ENCODE measurements around the gene SNF8. TPM values are rescaled to one million over a fixed set of nuclear protein-coding genes. Genes with fewer than 3 reads are reported as not detected.
"Not testable (repeated sequence)": the region's sequence is repeated elsewhere in the genome, so short reads cannot be mapped to it uniquely, and the experiment has no call there.

The SNF8 gene
- total RNA-seq, 2 donors from 2014 or later = 98.7 to 139 TPM

DNA sequence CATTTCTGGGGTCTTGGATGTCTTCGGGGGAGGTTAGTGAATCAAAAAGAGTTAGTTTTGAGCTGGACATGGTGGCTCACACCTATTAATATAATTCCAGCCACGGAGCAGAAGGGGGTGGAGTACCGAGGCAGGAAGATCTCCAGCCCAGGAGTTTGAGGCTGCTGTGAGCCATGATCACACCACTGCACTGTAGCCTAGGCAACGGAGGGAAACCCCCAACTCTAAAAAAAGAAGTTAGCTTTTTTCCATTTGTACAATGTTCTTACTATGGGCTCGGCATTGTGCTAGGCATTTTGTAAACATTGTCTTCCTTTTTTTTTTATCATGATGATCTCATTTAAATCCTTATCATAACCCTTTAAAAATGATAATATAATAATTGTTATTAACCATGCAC, 8.3 kb upstream of the SNF8 start:
- TF ChIP-seq, protein P1, sequence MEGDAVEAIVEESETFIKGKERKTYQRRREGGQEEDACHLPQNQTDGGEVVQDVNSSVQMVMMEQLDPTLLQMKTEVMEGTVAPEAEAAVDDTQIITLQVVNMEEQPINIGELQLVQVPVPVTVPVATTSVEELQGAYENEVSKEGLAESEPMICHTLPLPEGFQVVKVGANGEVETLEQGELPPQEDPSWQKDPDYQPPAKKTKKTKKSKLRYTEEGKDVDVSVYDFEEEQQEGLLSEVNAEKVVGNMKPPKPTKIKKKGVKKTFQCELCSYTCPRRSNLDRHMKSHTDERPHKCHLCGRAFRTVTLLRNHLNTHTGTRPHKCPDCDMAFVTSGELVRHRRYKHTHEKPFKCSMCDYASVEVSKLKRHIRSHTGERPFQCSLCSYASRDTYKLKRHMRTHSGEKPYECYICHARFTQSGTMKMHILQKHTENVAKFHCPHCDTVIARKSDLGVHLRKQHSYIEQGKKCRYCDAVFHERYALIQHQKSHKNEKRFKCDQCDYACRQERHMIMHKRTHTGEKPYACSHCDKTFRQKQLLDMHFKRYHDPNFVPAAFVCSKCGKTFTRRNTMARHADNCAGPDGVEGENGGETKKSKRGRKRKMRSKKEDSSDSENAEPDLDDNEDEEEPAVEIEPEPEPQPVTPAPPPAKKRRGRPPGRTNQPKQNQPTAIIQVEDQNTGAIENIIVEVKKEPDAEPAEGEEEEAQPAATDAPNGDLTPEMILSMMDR (IDR thresholded peaks at IDR 0.05) = no peak
- no peaks in the 10 kb centered on the region for H3K27me3 ChIP-seq
- H3K4me1 ChIP-seq = no peaks in the 10 kb centered on the region
- H3K36me3 ChIP-seq = no peaks in the 10 kb centered on the region
- no peak for DNase-seq
- no peak overlapping the region for H3K9ac ChIP-seq (ENCODE audit: low read depth in 2 of 2, low read length in 2 of 2)
- H3K27ac ChIP-seq = no peak overlapping the region
- no peaks in the 10 kb centered on the region for H3K9me3 ChIP-seq
- intact Hi-C loops (cut with DNase I) = no loop called here
- no peak overlapping the region for H3K4me3 ChIP-seq

DNA sequence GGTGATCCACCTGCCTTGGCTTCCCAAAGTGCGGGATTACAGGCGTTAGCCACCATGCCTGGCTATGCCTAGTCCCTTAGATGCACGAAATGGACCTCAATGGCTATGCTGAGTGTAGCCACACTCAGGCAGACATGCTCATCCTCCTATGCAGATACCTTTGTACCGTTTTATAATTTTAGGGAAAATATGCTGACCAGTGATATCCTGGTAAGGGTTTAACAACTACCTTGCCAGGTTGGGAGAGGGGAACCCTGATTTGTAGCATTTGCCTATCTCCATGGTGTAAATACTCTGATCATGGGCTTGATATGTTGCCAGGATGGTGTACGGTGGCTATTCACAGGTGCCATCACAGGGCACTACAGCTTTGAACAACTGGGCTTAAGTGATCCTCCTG, 6.9 kb upstream of the SNF8 start:
- Histone ChIP-seq H3K36me3 (no peaks in the 10 kb centered on the region), H3K4me1 (no peaks in the 10 kb centered on the region), H3K4me3 (no peak overlapping the region), H3K27me3 (no peaks in the 10 kb centered on the region), H3K9me3 (no peaks in the 10 kb centered on the region), H3K27ac (no peak overlapping the region), H3K9ac (ENCODE audit: low read depth in 2 of 2, low read length in 2 of 2) (no peak overlapping the region)
- TF ChIP-seq, protein P1 (IDR thresholded peaks at IDR 0.05) = no peak
- intact Hi-C loops (cut with DNase I) = no loop called here
- DNase-seq = no peak

DNA sequence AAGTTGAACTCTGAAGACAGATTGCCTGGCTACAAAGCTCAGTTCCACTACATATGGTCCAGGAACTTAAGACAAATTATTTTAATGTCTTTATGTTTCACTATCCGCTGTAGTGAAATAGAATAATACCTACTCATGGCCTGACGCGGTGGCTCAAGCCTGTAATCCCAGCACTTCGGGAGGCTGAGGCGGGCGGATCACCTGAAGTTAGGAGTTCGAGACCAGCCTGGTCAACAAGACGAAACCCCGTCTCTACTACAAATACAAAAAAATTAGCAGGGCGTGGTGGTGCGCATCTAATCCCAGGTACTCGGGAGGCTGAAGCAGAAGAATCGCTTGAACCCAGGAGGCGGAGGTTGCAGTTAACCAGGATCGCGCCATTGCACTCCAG, 614 bp upstream of the SNF8 start:
- H3K36me3 ChIP-seq; DNase-seq; H3K27me3 ChIP-seq; H3K9me3 ChIP-seq; H3K4me1 ChIP-seq; intact Hi-C loops (cut with DNase I): not testable (repeated sequence)
- Histone ChIP-seq H3K27ac (peak overlapping the region; percentile 78), H3K9ac (ENCODE audit: low read depth in 2 of 2, low read length in 2 of 2) (peak overlapping the region; percentile 84 to 86), H3K4me3 (peak overlapping the region; percentile 58)

DNA sequence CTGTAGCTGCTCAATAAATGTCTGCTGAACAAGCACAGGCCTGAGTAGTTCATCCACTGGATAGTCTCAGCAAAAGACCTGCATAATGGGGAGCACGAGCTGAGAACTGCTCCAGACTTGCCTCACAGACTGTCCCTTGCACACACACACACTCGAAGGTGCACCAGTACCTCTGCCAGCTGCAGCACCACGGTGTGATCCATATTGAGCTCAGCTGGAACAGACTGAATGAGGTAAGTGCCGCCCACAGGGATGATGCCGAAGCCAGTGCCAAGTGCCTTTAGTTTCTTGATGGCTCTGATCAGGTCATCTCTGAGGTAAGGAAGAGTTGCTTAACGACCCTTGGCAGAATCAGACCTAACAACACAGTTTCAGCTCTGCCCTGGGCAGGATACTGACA, 11.6 kb downstream of the SNF8 start:
- no peak overlapping the region for H3K4me3 ChIP-seq
- no peak overlapping the region for H3K27ac ChIP-seq
- intact Hi-C loops (cut with DNase I) = no loop called here
- TF ChIP-seq, protein P1 (IDR thresholded peaks at IDR 0.05) = no peak
- no peaks in the 10 kb centered on the region for H3K4me1 ChIP-seq
- no peak overlapping the region for H3K9ac ChIP-seq (ENCODE audit: low read depth in 2 of 2, low read length in 2 of 2)
- DNase-seq = no peak
- peaks cover 13% of the 10 kb centered on the region for H3K36me3 ChIP-seq
- H3K27me3 ChIP-seq = no peaks in the 10 kb centered on the region
- no peaks in the 10 kb centered on the region for H3K9me3 ChIP-seq

DNA sequence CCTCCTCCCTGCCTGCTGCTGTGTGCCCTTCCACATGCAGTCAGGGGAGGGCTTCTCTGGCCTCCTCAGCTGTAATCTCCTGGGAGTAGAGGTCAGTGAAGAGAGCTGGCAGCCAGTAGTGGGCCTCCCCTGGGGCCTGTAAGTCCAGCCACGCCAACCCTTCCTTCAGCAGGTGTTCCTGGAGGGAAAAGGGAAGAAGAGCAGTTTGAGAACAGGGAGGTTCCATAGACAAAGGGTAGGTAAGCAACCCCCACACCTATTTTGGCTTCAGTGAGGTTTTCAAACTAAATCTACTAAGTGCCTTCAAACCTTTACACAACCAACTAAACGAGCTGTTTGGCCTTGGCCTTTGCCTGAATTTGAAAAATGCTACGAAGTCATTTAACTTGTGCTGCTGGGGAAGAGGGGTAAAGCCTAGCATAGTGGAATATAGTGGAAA, 14.2 kb downstream of the SNF8 start:
- TF ChIP-seq, protein P1 (IDR thresholded peaks at IDR 0.05) = no peak
- H3K4me1 ChIP-seq = no peaks in the 10 kb centered on the region

DNA sequence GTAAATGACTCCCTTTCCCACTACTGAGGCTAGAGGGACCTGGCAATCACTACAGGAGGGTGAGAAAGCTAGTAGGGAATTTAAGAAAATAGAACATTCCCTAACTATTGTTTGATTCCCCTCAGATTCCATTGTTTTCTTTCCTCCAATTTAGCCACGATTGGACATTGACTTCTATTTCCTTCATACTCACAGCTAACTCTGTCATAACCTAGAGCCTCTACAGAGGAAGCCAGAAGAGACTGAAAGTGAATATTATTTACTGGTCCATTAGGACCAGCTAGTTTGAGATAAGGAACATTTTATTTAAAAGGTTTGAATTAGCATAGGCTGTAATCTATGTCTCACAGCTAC, 14.9 kb downstream of the SNF8 start:
- H3K27me3 ChIP-seq = no peaks in the 10 kb centered on the region
- H3K4me3 ChIP-seq = no peak overlapping the region
- H3K36me3 ChIP-seq = peaks cover 26% of the 10 kb centered on the region
- H3K9me3 ChIP-seq = no peaks in the 10 kb centered on the region
- intact Hi-C loops (cut with DNase I) = no loop called here
- no peak overlapping the region for H3K9ac ChIP-seq (ENCODE audit: low read depth in 2 of 2, low read length in 2 of 2)
- H3K27ac ChIP-seq = no peak overlapping the region
- H3K4me1 ChIP-seq = no peaks in the 10 kb centered on the region
- TF ChIP-seq, protein P1 (IDR thresholded peaks at IDR 0.05) = no peak
- DNase-seq = no peak

More for the DNA sequence above, 14.2 kb downstream of the SNF8 start:
- Histone ChIP-seq H3K27me3 (no peaks in the 10 kb centered on the region), H3K36me3 (peaks cover 26% of the 10 kb centered on the region), H3K4me3 (no peak overlapping the region), H3K27ac (no peak overlapping the region), H3K9ac (ENCODE audit: low read depth in 2 of 2, low read length in 2 of 2) (no peak overlapping the region), H3K9me3 (no peaks in the 10 kb centered on the region)
- intact Hi-C loops (cut with DNase I) = no loop called here
- no peak for DNase-seq

Data from colonic mucosa (tissue), 4 donors.